H9 (cell line): ENCODE measurements around the gene MRPS35. TPM values are rescaled to one million over a fixed set of nuclear protein-coding genes. Genes with fewer than 3 reads are reported as not detected.
A peak's percentile ranks its signal among the peaks of the same experiment; 100 is the strongest.

ENCODE experiments used
- DNase-seq: peaks from one replicate; pipeline ENCODE4 v3.0.0-alpha.2; 2017
- H2AFZ ChIP-seq: one replicate; pipeline ENCODE4 v1.6.1; 2013; ENCODE audit warnings: mild to moderate bottlenecking, low read length, control low read depth, moderate library complexity
- H2AK5ac ChIP-seq: 2 replicates; pipeline ENCODE4 v1.6.1; 2013; ENCODE audit warnings: low read length, control low read depth, mixed read lengths; ENCODE audit not compliant: insufficient read length
- H2BK120ac ChIP-seq: one replicate; pipeline ENCODE4 v1.6.1; 2013; ENCODE audit warnings: low read depth, mild to moderate bottlenecking, low read length, control low read depth, inconsistent platforms; ENCODE audit not compliant: poor library complexity, severe bottlenecking
- H2BK12ac ChIP-seq: 2 replicates; pipeline ENCODE4 v1.6.1; 2013; ENCODE audit warnings: low read length, control low read depth, mixed read lengths, low read depth; ENCODE audit not compliant: insufficient read length
- H2BK15ac ChIP-seq: 2 replicates; pipeline ENCODE4 v1.6.1; 2013; ENCODE audit warnings: low read depth, low read length, control low read depth
- H2BK20ac ChIP-seq: one replicate; pipeline ENCODE4 v1.6.1; 2013; ENCODE audit warnings: low read depth, mild to moderate bottlenecking, low read length, control low read depth, inconsistent platforms; ENCODE audit not compliant: poor library complexity, severe bottlenecking
- H2BK5ac ChIP-seq: 2 replicates; pipeline ENCODE4 v1.6.1; 2013; ENCODE audit warnings: low read length, control low read depth, mixed read lengths; ENCODE audit not compliant: insufficient read length
- H3K14ac ChIP-seq: 2 replicates; pipeline ENCODE4 v1.6.1; 2013; ENCODE audit warnings: low read length, control low read depth; ENCODE audit not compliant: insufficient read depth
- H3K18ac ChIP-seq: 2 replicates; pipeline ENCODE4 v1.6.1; 2013; ENCODE audit warnings: low read depth, mild to moderate bottlenecking, mixed read lengths, low read length, control low read depth; ENCODE audit not compliant: insufficient read length
- H3K23ac ChIP-seq: 2 replicates; pipeline ENCODE4 v1.6.1; 2013; ENCODE audit warnings: low read length, control low read depth, mixed read lengths, low read depth; ENCODE audit not compliant: insufficient read length
- H3K23me2 ChIP-seq: 2 replicates; pipeline ENCODE4 v1.6.1; 2013; ENCODE audit warnings: low read depth, mild to moderate bottlenecking, mixed read lengths, low read length, control low read depth; ENCODE audit not compliant: insufficient read length, poor library complexity, severe bottlenecking
- H3K27ac ChIP-seq: 2 replicates; pipeline ENCODE4 v1.5.1; 2013; ENCODE audit warnings: low read length, control low read depth, mixed read lengths, low read depth; ENCODE audit not compliant: insufficient read length
- H3K27me3 ChIP-seq: 2 replicates; pipeline ENCODE4 v1.6.1; 2013; ENCODE audit warnings: low read length, control low read depth, inconsistent platforms; ENCODE audit not compliant: insufficient read depth
- H3K4ac ChIP-seq: 2 replicates; pipeline ENCODE4 v1.6.1; 2013; ENCODE audit warnings: low read depth, mild to moderate bottlenecking, control low read depth, inconsistent platforms, low read length, moderate library complexity
- H3K4me1 ChIP-seq: 2 replicates; pipeline ENCODE4 v1.6.1; 2013; ENCODE audit warnings: low read length, control low read depth, inconsistent platforms; ENCODE audit not compliant: insufficient read depth
- H3K4me2 ChIP-seq: 2 replicates; pipeline ENCODE4 v1.6.1; 2013; ENCODE audit warnings: low read length, control low read depth, mixed read lengths; ENCODE audit not compliant: insufficient read length, insufficient read depth
- H3K56ac ChIP-seq: 2 replicates; pipeline ENCODE4 v1.6.1; 2013; ENCODE audit warnings: low read depth, mild to moderate bottlenecking, mixed read lengths, low read length, control low read depth; ENCODE audit not compliant: insufficient read length
- H3K79me1 ChIP-seq: 2 replicates; pipeline ENCODE4 v1.6.1; 2013; ENCODE audit warnings: low read depth, mild to moderate bottlenecking, moderate library complexity, low read length, control low read depth, inconsistent platforms; ENCODE audit not compliant: insufficient read depth, poor library complexity, severe bottlenecking
- H3K79me2 ChIP-seq: 2 replicates; pipeline ENCODE4 v1.6.1; 2013; ENCODE audit warnings: low read length, control low read depth, inconsistent platforms; ENCODE audit not compliant: insufficient read depth
- H3K9ac ChIP-seq: 2 replicates; pipeline ENCODE4 v1.6.1; 2013; ENCODE audit warnings: low read length, control low read depth, mixed read lengths; ENCODE audit not compliant: insufficient read length; ENCODE audit errors: extremely low read depth
- H3K9me3 ChIP-seq: one replicate; pipeline ENCODE4 v1.6.1; 2013; ENCODE audit warnings: low read depth, low read length, inconsistent platforms; ENCODE audit not compliant: control insufficient read depth
- H3T11ph ChIP-seq: one replicate; pipeline ENCODE4 v1.6.1; 2013; ENCODE audit warnings: mild to moderate bottlenecking, low read length, control low read depth, inconsistent platforms
- H4K20me1 ChIP-seq: one replicate; pipeline ENCODE4 v1.6.1; 2013; ENCODE audit not compliant: control insufficient read depth, insufficient read length, insufficient read depth
- H4K5ac ChIP-seq: 2 replicates; pipeline ENCODE4 v1.6.1; 2013; ENCODE audit warnings: low read depth, mild to moderate bottlenecking, mixed read lengths, low read length, control low read depth; ENCODE audit not compliant: insufficient read length
- H4K8ac ChIP-seq: replicated peaks from 2 replicates; pipeline ENCODE4 v1.6.1; 2013; ENCODE audit warnings: low read length, control low read depth, mixed read lengths, low read depth; ENCODE audit not compliant: insufficient read length
- H4K91ac ChIP-seq: 2 replicates; pipeline ENCODE4 v1.6.1; 2013; ENCODE audit warnings: low read depth, mild to moderate bottlenecking, moderate library complexity, mixed read lengths, low read length, control low read depth; ENCODE audit not compliant: insufficient read length
- H3K27ac Mint-ChIP-seq, 3 experiments: 2 replicates in 2 of 3; 3 replicates in 1 of 3; pipeline ENCODE4 v1.8.0; 2020 to 2021; ENCODE audit warnings: mixed read lengths in 3 of 3, mild to moderate bottlenecking in 1 of 3, moderate library complexity in 1 of 3
- H3K27me3 Mint-ChIP-seq: 2 replicates; pipeline ENCODE4 v1.8.0; 2021; ENCODE audit warnings: low read depth, mild to moderate bottlenecking, moderate library complexity, mixed read lengths
- H3K36me3 Mint-ChIP-seq, 3 experiments: 2 replicates in 2 of 3; 3 replicates in 1 of 3; pipeline ENCODE4 v1.8.0; 2020 to 2021; ENCODE audit warnings: low read depth in 3 of 3, mixed read lengths in 3 of 3; ENCODE audit not compliant: insufficient read depth in 1 of 3
- H3K4me1 Mint-ChIP-seq, 2 experiments: 2 replicates each; pipeline ENCODE4 v1.8.0; 2020; ENCODE audit warnings: mixed read lengths in 2 of 2
- H3K4me3 Mint-ChIP-seq, 2 experiments: 2 replicates in 1 of 2; 3 replicates in 1 of 2; pipeline ENCODE4 v1.8.0; 2020 to 2021; ENCODE audit warnings: mild to moderate bottlenecking in 2 of 2, mixed read lengths in 2 of 2, moderate library complexity in 1 of 2
- H3K9me3 Mint-ChIP-seq, 2 experiments: 2 replicates in 1 of 2; 3 replicates in 1 of 2; pipeline ENCODE4 v1.8.0; 2020; ENCODE audit warnings: mild to moderate bottlenecking in 2 of 2, mixed read lengths in 2 of 2, moderate library complexity in 1 of 2
- WGBS: extraction: QIAGEN DNeasy Blood & Tissue Kit; methylation state at CpG from one replicate; pipeline ENCODE4 v1.1.7; 2013; ENCODE audit warnings: missing lambda C conversion rate, low lambda C conversion rate, mixed read lengths; ENCODE audit not compliant: insufficient read length; ENCODE audit errors: extremely low coverage; 5-methylcytosine and 5-hydroxymethylcytosine counted together
- total RNA-seq: library from RNA; stranded (reverse); gene quantifications from 2 replicates; pipeline ENCODE4 v1.2.1, GENCODE V29; 2021
- TF ChIP-seq, protein P1 (sequence below): fragments of 200-600 bp; sonication (generic); conservative IDR thresholded peaks from 3 replicates; pipeline ENCODE4 v1.8.0; 2021; ENCODE audit warnings: antibody characterized with exemption, mild to moderate bottlenecking

Gene MRPS35
- total RNA-seq, 1 experiment from 2014 or later, result 45.4 TPM

DNA sequence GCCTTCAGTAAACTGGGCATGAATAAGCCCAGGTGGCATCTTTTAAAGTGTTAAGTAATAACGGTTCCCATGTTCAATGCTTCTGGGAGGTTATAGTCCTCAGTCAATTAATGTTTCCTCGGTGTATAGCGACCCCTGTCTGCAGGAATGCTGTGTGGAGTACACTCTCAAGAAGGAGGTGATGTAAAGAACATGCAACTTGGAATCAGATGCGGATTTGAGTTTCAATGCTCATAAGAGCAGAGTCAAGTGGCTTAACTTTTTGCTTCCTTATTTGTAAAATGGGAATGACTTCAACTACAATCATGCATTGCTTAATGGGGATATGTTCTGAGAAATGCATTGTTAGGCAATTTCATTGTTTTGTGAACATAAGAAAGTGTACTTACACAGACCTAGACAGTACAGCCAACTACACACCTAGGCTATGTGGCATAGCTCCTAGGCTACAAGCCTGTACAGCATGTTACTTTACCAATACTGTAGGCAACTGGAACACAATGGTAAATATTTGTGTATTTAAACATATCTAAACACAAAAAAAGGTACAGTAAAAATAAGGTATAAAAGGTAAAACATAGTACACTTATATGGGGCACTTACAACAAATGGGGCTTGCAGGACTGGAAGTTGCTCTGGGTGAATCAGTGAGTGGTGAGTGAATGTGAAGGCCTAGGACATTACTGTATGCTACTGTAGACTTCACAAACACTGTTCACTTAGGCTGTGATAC, 6.7 kb upstream of the MRPS35 start:
- H3K56ac ChIP-seq, result no peak overlapping the region
- H3K79me1 ChIP-seq, result no peaks in the 10 kb centered on the region
- H3K4ac ChIP-seq, result no peak overlapping the region
- no peaks in the 10 kb centered on the region for H3K23me2 ChIP-seq
- no peaks in the 10 kb centered on the region for H3K27me3 ChIP-seq
- DNase-seq, result peak; percentile 82
- H2BK15ac ChIP-seq, result no peak overlapping the region
- no peak overlapping the region for H2BK120ac ChIP-seq
- no peak overlapping the region for H2AFZ ChIP-seq
- no peaks in the 10 kb centered on the region for H3K9me3 ChIP-seq
- H3K27ac Mint-ChIP-seq, result no peak overlapping the region
- H2BK20ac ChIP-seq, result no peak overlapping the region
- H3K27me3 Mint-ChIP-seq, result no peaks in the 10 kb centered on the region; the same call in 1 of the 2 replicates
- no peaks in the 10 kb centered on the region for H3K4me1 ChIP-seq
- H3K23ac ChIP-seq, result no peak overlapping the region
- H3K36me3 Mint-ChIP-seq, result no peaks in the 10 kb centered on the region
- no peaks in the 10 kb centered on the region for H3K79me2 ChIP-seq
- H3K9ac ChIP-seq, result no peak overlapping the region
- H4K8ac ChIP-seq, result no peak overlapping the region
- no peak overlapping the region for H4K91ac ChIP-seq
- no peak overlapping the region for H3K27ac ChIP-seq
- no peak overlapping the region for H4K5ac ChIP-seq
- H4K20me1 ChIP-seq, result no peaks in the 10 kb centered on the region
- H3K4me1 Mint-ChIP-seq, result peaks cover 2 to 4% of the 10 kb centered on the region in 2 experiments; a peak in 1 of 4 replicates
- no peak overlapping the region for H2AK5ac ChIP-seq
- TF ChIP-seq, protein P1, sequence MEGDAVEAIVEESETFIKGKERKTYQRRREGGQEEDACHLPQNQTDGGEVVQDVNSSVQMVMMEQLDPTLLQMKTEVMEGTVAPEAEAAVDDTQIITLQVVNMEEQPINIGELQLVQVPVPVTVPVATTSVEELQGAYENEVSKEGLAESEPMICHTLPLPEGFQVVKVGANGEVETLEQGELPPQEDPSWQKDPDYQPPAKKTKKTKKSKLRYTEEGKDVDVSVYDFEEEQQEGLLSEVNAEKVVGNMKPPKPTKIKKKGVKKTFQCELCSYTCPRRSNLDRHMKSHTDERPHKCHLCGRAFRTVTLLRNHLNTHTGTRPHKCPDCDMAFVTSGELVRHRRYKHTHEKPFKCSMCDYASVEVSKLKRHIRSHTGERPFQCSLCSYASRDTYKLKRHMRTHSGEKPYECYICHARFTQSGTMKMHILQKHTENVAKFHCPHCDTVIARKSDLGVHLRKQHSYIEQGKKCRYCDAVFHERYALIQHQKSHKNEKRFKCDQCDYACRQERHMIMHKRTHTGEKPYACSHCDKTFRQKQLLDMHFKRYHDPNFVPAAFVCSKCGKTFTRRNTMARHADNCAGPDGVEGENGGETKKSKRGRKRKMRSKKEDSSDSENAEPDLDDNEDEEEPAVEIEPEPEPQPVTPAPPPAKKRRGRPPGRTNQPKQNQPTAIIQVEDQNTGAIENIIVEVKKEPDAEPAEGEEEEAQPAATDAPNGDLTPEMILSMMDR, result peak; percentile 98
- H3K4me3 Mint-ChIP-seq, result no peak overlapping the region
- H2BK5ac ChIP-seq, result no peak overlapping the region
- no peak overlapping the region for H2BK12ac ChIP-seq
- H3T11ph ChIP-seq, result no peak overlapping the region
- H3K9me3 Mint-ChIP-seq, result 0 out of 5 replicates have a peak, but pooled peaks cover 0 to under 1% of the 10 kb centered on the region in 2 experiments
- no peak overlapping the region for H3K14ac ChIP-seq
- no CpG with 5 or more reads among the region's 4 CpGs for WGBS
- no peak overlapping the region for H3K4me2 ChIP-seq
- H3K18ac ChIP-seq, result no peak overlapping the region
